Measurements from ENCODE around the gene MRPL49.

MRPL49 gene
- 33.6 to 92.2 (median 73.0) reads per million in 9 experiments for total RNA-seq

GRCh38 chr11:65121865-65122696 is at the start of gene MRPL49, which contains the start of gene FAU:
TSS of gene MRPL49 (plus strand) at chr11:65122321. CDS start at chr11:65122347, 26 bp downstream.
TSS of gene FAU (minus strand) at chr11:65122134. CDS start at chr11:65121813, 321 bp downstream.
- Mint-ChIP-seq H3K4me1 (ENCODE audit: low read depth in 2 of 2) (peaks cover 28 to 32% of the 10 kb centered on the region in 2 donors), H3K9me3 (no peaks in the 10 kb centered on the region), H3K36me3 (ENCODE audit: insufficient read depth) (peaks cover 80% of the 10 kb centered on the region), H3K27ac (peak within 1 kb of the TSS; percentile 99 to 100), H3K4me3 (peak within 1 kb of the TSS; percentile 98 to 99), H3K27me3 (no peaks in the 10 kb centered on the region)
- peak; percentile 76 for ATAC-seq (replicated peaks)
- DNase-seq = peak; percentile 98

- Mint-ChIP-seq H3K27me3 (no peaks in the 10 kb centered on the region), H3K36me3 (ENCODE audit: insufficient read depth) (no peaks in the 10 kb centered on the region), H3K9me3 (no peaks in the 10 kb centered on the region), H3K27ac (peak overlapping the region in 1 of 2 donors; percentile 68), H3K4me1 (ENCODE audit: low read depth in 2 of 2) (peaks cover 0 to 2% of the 10 kb centered on the region in 2 donors), H3K4me3 (no peak overlapping the region)
- DNase-seq (no peak), ATAC-seq (replicated peaks) (no peak)
These were observed 49.5 kb upstream of the MRPL49 start for GRCh38 chr11:65072631-65072966.

- ATAC-seq (replicated peaks) (no peak), DNase-seq (no peak)
- H3K4me3 Mint-ChIP-seq = no peak overlapping the region
- H3K9me3 Mint-ChIP-seq = no peaks in the 10 kb centered on the region
- H3K27ac Mint-ChIP-seq = no peak overlapping the region
- H3K27me3 Mint-ChIP-seq = no peaks in the 10 kb centered on the region
- peaks cover 0 to 6% of the 10 kb centered on the region in 2 donors for H3K4me1 Mint-ChIP-seq (ENCODE audit: low read depth in 2 of 2)
- H3K36me3 Mint-ChIP-seq (ENCODE audit: insufficient read depth) = no peaks in the 10 kb centered on the region
These were observed 44.7 kb upstream of the MRPL49 start for GRCh38 chr11:65077451-65077850.

GRCh38 chr11:65078151-65078550 is 44.0 kb upstream of the MRPL49 start:
- Mint-ChIP-seq H3K36me3 (ENCODE audit: insufficient read depth) (peaks cover 4% of the 10 kb centered on the region), H3K27ac (peak overlapping the region in 1 of 2 donors; percentile 35), H3K4me3 (no peak overlapping the region), H3K27me3 (no peaks in the 10 kb centered on the region), H3K4me1 (ENCODE audit: low read depth in 2 of 2) (peaks cover 0 to 6% of the 10 kb centered on the region in 2 donors), H3K9me3 (no peaks in the 10 kb centered on the region)
- peak; percentile 59 to 68 (median 65) for DNase-seq
- peak; percentile 97 for ATAC-seq (replicated peaks)

- H3K27me3 Mint-ChIP-seq = no peaks in the 10 kb centered on the region
- peaks cover 0 to 13% of the 10 kb centered on the region in 2 donors for H3K4me1 Mint-ChIP-seq (ENCODE audit: low read depth in 2 of 2)
- ATAC-seq (replicated peaks) = no peak
- peaks cover 11% of the 10 kb centered on the region for H3K36me3 Mint-ChIP-seq (ENCODE audit: insufficient read depth)
- H3K9me3 Mint-ChIP-seq = no peaks in the 10 kb centered on the region
- no peak for DNase-seq
- H3K27ac Mint-ChIP-seq = peak overlapping the region in 1 of 2 donors; percentile 35
- H3K4me3 Mint-ChIP-seq = no peak overlapping the region
These were observed 43.3 kb upstream of the MRPL49 start for GRCh38 chr11:65078786-65079342.

- no peaks in the 10 kb centered on the region for H3K9me3 Mint-ChIP-seq
- ATAC-seq (replicated peaks) (no peak), DNase-seq (no peak)
- H3K27me3 Mint-ChIP-seq = no peaks in the 10 kb centered on the region
- peak overlapping the region; percentile 98 to 99 for H3K27ac Mint-ChIP-seq
- H3K4me3 Mint-ChIP-seq = peak overlapping the region; percentile 92 to 96
- peaks cover 14 to 23% of the 10 kb centered on the region in 2 donors for H3K4me1 Mint-ChIP-seq (ENCODE audit: low read depth in 2 of 2)
- peaks cover 42% of the 10 kb centered on the region for H3K36me3 Mint-ChIP-seq (ENCODE audit: insufficient read depth)
These were observed 38.8 kb upstream of the MRPL49 start for GRCh38 chr11:65083134-65083833.

- Mint-ChIP-seq H3K4me3 (peak within 1 kb of the TSS; percentile 92 to 96), H3K9me3 (no peaks in the 10 kb centered on the region), H3K36me3 (ENCODE audit: insufficient read depth) (peaks cover 45% of the 10 kb centered on the region), H3K27me3 (no peaks in the 10 kb centered on the region), H3K4me1 (ENCODE audit: low read depth in 2 of 2) (peaks cover 14 to 23% of the 10 kb centered on the region in 2 donors), H3K27ac (peak within 1 kb of the TSS; percentile 98 to 99)
- DNase-seq (peak; percentile 96 to 98 (median 97)), ATAC-seq (replicated peaks) (peak; percentile 94)
These were observed 38.1 kb upstream of the MRPL49 start, which contains the start of the genes CDCA5 and ZFPL1 for GRCh38 chr11:65083834-65084597. TSS of gene CDCA5 (minus strand) at chr11:65084040. CDS start at chr11:65083978, 62 bp downstream. TSS of gene ZFPL1 (plus strand) at chr11:65084222. CDS start at chr11:65084699, 477 bp downstream.

- Mint-ChIP-seq H3K27me3 (no peaks in the 10 kb centered on the region), H3K36me3 (ENCODE audit: insufficient read depth) (peaks cover 45% of the 10 kb centered on the region), H3K27ac (peak overlapping the region; percentile 98 to 99), H3K9me3 (no peaks in the 10 kb centered on the region), H3K4me3 (peak overlapping the region; percentile 92 to 96), H3K4me1 (ENCODE audit: low read depth in 2 of 2) (peaks cover 14 to 23% of the 10 kb centered on the region in 2 donors)
- ATAC-seq (replicated peaks) (no peak), DNase-seq (no peak)
These were observed 37.3 kb upstream of the MRPL49 start for GRCh38 chr11:65084598-65085375.

GRCh38 chr11:65085446-65085845 is 36.7 kb upstream of the MRPL49 start:
- Mint-ChIP-seq H3K27me3 (no peaks in the 10 kb centered on the region), H3K9me3 (no peaks in the 10 kb centered on the region), H3K36me3 (ENCODE audit: insufficient read depth) (peaks cover 48% of the 10 kb centered on the region), H3K4me1 (ENCODE audit: low read depth in 2 of 2) (peaks cover 14 to 23% of the 10 kb centered on the region in 2 donors), H3K4me3 (peak overlapping the region; percentile 92 to 96), H3K27ac (peak overlapping the region; percentile 98 to 99)
- DNase-seq (no peak), ATAC-seq (replicated peaks) (no peak)

GRCh38 chr11:65086809-65087208 is 35.3 kb upstream of the MRPL49 start:
- Mint-ChIP-seq H3K27me3 (no peaks in the 10 kb centered on the region), H3K36me3 (ENCODE audit: insufficient read depth) (peaks cover 48% of the 10 kb centered on the region), H3K4me1 (ENCODE audit: low read depth in 2 of 2) (peaks cover 14 to 23% of the 10 kb centered on the region in 2 donors), H3K4me3 (no peak overlapping the region), H3K27ac (no peak overlapping the region), H3K9me3 (no peaks in the 10 kb centered on the region)
- ATAC-seq (replicated peaks) = no peak
- no peak for DNase-seq

GRCh38 chr11:65087216-65087615 is 34.9 kb upstream of the MRPL49 start:
- Mint-ChIP-seq H3K36me3 (ENCODE audit: insufficient read depth) (peaks cover 48% of the 10 kb centered on the region), H3K4me3 (no peak overlapping the region), H3K27me3 (no peaks in the 10 kb centered on the region), H3K27ac (no peak overlapping the region), H3K9me3 (no peaks in the 10 kb centered on the region), H3K4me1 (ENCODE audit: low read depth in 2 of 2) (peaks cover 14 to 23% of the 10 kb centered on the region in 2 donors)
- DNase-seq (no peak), ATAC-seq (replicated peaks) (no peak)

GRCh38 chr11:65087827-65088226 is 34.3 kb upstream of the MRPL49 start:
- H3K27me3 Mint-ChIP-seq = no peaks in the 10 kb centered on the region
- DNase-seq (no peak), ATAC-seq (replicated peaks) (no peak)
- H3K36me3 Mint-ChIP-seq (ENCODE audit: insufficient read depth) = peaks cover 48% of the 10 kb centered on the region
- no peaks in the 10 kb centered on the region for H3K9me3 Mint-ChIP-seq
- H3K4me1 Mint-ChIP-seq (ENCODE audit: low read depth in 2 of 2) = peaks cover 14 to 23% of the 10 kb centered on the region in 2 donors
- H3K4me3 Mint-ChIP-seq = no peak overlapping the region
- H3K27ac Mint-ChIP-seq = peak overlapping the region in 1 of 2 donors; percentile 38

All from effector memory CD8-positive, alpha-beta T cell (primary cell).